Stimulated activated CD4-positive, alpha-beta T cell treated with anti-CD3 and anti-CD28 coated beads, TNF-alpha, amount 100 ng/mL, for 4 hours (primary cell): Measurements from ENCODE around the gene TRAPPC1.

Experiments used
- DNase-seq, 3 experiments: peaks; one replicate each; pipeline ENCODE4 v3.0.0-alpha.2; 2020; ENCODE audit warnings: low read depth in 3 of 3

TRAPPC1 gene

GRCh38 chr17:7881276-7882054 lies 50.3 kb downstream of the TRAPPC1 start:
- no peak for DNase-seq
